Spleen (tissue), 11 donors: ENCODE data around the gene FOXF1. TPM values are rescaled to one million over a fixed set of nuclear protein-coding genes. Genes with fewer than 3 reads are reported as not detected.
A peak's percentile ranks its signal among the peaks of the same experiment; 100 is the strongest.

Source experiments
- DNase-seq: peaks from one replicate; pipeline ENCODE4 v3.0.0-alpha.2; 2020
- H3K27ac ChIP-seq, 8 donors: fragments of 200-600 bp; sonication (generic) in 7 of 8; 1 replicate in 4 of 8; 2 replicates in 4 of 8; pipeline versions ENCODE4 v1.5.0 to v1.8.0; 2016 to 2021; ENCODE audit warnings: inconsistent platforms in 4 of 8, mild to moderate bottlenecking in 4 of 8, moderate library complexity in 1 of 8
- H3K27me3 ChIP-seq, 7 donors: fragments of 200-600 bp; sonication (generic) in 6 of 7; replicated peaks in 1 of 7; 1 replicate in 4 of 7; 2 replicates in 3 of 7; pipeline versions ENCODE4 v1.5.0 to v1.8.0; 2016 to 2021; ENCODE audit warnings: inconsistent platforms in 3 of 7, mild to moderate bottlenecking in 1 of 7
- H3K36me3 ChIP-seq, 6 donors: fragments of 200-600 bp; sonication (generic) in 5 of 6; 1 replicate in 4 of 6; 2 replicates in 2 of 6; pipeline versions ENCODE4 v1.5.0 to v1.8.0; 2016 to 2021; ENCODE audit warnings: inconsistent platforms in 2 of 6
- H3K4me1 ChIP-seq, 6 donors: fragments of 200-600 bp; sonication (generic) in 5 of 6; 1 replicate in 3 of 6; 2 replicates in 3 of 6; pipeline versions ENCODE4 v1.5.0 to v1.8.0; 2016 to 2021; ENCODE audit warnings: inconsistent platforms in 3 of 6
- H3K4me3 ChIP-seq, 8 donors: fragments of 200-600 bp; sonication (generic) in 7 of 8; 1 replicate in 4 of 8; 2 replicates in 4 of 8; pipeline versions ENCODE4 v1.5.0 to v1.8.0; 2016 to 2021; ENCODE audit warnings: inconsistent platforms in 4 of 8, mild to moderate bottlenecking in 4 of 8, moderate library complexity in 2 of 8
- H3K9me3 ChIP-seq, 8 donors: fragments of 200-600 bp; sonication (generic) in 7 of 8; 1 replicate in 4 of 8; 2 replicates in 4 of 8; pipeline versions ENCODE4 v1.5.0 to v1.8.0; 2016 to 2021; ENCODE audit warnings: inconsistent platforms in 4 of 8
- POLR2A ChIP-seq, 3 donors: fragments of 450-650 bp; IDR thresholded peaks; one replicate each; pipeline ENCODE4 v1.5.1; 2017; ENCODE audit warnings: antibody characterized with exemption in 3 of 3, mild to moderate bottlenecking in 1 of 3
- POLR2AphosphoS5 ChIP-seq, 3 donors: sonication (generic); formaldehyde crosslinking; IDR thresholded peaks; one replicate each; pipeline ENCODE4 v1.5.1; 2017; ENCODE audit warnings: antibody characterized with exemption in 3 of 3
- WGBS, 5 donors: extraction: QIAGEN DNeasy Blood & Tissue Kit in 3 of 5; methylation state at CpG; one replicate each; pipeline versions ENCODE4 v1.1.5 to v1.1.7; 2013 to 2018; 5-methylcytosine and 5-hydroxymethylcytosine counted together
- intact Hi-C: fragments of 100-400 bp; cut with DNase I; formaldehyde crosslinking; loops from one replicate; pipeline ENCODE4 v1.15.0; 2023; ENCODE audit warnings: low total_unique reads
- polyA plus RNA-seq, 3 donors: library from polyadenylated mRNA; stranded (reverse); fragments of 200-250 nt; gene quantifications; one replicate each; pipeline ENCODE4 v1.2.1, GENCODE V29; 2013
- total RNA-seq, 7 donors: library from RNA; depleted of rRNA in 3 of 7; stranded (reverse); fragments of >200 nt in 3 of 7; fragmentation: NEBNext Ultra II Directional in 4 of 7; extraction: Animal tissue kit (Norgen Biotek cat#: 25700) in 4 of 7; gene quantifications; one replicate each; pipeline versions ENCODE4 v1.1.0 to v1.2.1, GENCODE V29; 2016 to 2021
- TF ChIP-seq, protein P1 (sequence below), 11 experiments: fragments of 200-600 bp in 7 of 11; fragments of 450-650 bp in 4 of 11; sonication (generic) in 4 of 11; IDR thresholded peaks in 8 of 11; conservative IDR thresholded peaks in 3 of 11; 1 replicate in 7 of 11; 2 replicates in 4 of 11; pipeline versions ENCODE4 v1.4.0 to v1.8.0; 2016 to 2021; ENCODE audit warnings: antibody characterized with exemption in 11 of 11, inconsistent platforms in 4 of 11, mild to moderate bottlenecking in 1 of 11
- donor health status: healthy with polysubstance abuse.
- donor health status: DM: no; HTN: no; CAD: no; lungs with moderate emphysema.
- donor health status: DM: no; HTN: no; CAD: no.
- donor health status: Bipolar disorder and iron deficiency.
- donor health status: healthy.
- donor health status: DM: no; HTN: no; CAD: no.
- donor health status: DM: yes; HTN: yes; CAD: no.

Gene FOXF1
- total and polyA plus RNA-seq, 10 donors = 0.33 to 2.2 (median 0.68) TPM

DNA sequence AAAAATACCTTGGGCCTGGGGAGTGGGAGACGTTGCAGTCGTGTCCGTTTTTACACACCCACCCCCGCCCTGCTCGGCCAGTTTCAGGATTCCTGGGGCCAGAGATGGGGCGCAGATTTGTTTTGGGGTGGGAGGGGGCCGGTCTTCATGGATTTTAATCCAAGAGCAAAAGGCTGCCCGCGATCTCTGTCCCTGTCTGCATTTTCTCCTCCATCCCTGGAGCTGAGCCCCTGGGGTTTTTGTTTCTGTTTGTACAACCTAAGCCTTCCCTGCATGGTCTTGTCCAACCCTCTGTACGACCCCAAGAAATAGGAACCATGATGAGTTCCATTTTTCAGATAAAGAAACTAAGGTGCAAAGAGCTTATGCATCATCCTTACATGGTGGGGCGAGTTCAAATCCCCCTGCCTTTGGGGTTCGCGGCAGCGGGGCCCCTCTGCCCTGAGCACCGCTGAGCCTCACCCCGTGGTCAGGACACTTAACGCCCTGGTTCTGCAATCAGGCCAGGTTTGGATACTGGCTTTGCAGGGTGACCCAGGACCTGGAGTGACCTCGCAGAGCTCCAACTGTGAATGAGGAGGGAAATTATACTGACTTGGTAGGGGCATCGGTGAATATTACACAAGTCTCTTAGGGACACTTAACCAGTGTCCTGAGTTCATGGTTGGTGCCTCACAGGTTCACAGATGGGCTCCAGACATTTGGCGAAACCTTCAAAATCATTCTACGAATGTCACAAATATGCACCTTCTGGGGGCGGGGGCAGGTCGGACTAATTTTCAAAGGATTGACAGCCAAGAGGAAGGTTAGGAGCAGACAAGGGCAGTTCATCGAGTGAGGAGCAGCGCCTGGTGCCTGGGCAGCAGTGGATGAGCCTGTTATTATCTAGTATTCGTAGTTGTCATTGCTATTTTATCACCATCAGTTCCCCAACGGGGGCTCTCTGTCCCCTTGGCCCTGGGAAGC is 4.1 kb upstream of the FOXF1 start:
- 15 to 26% (median 19%) methylated on average over 26 to 27 of the region's 27 CpGs for WGBS, 5 donors
- Histone ChIP-seq H3K4me1 (peaks cover 17 to 62% (median 51%) of the 10 kb centered on the region in 6 donors), H3K27ac (no peak overlapping the region), H3K36me3 (no peaks in the 10 kb centered on the region), H3K9me3 (no peaks in the 10 kb centered on the region), H3K27me3 (peaks cover 14 to 100% (median 100%) of the 10 kb centered on the region in 7 donors), H3K4me3 (peak overlapping the region in 1 of 8 donors; percentile 50)
- no peak for DNase-seq
- intact Hi-C loops = no loop called here
- TF ChIP-seq, protein P1, sequence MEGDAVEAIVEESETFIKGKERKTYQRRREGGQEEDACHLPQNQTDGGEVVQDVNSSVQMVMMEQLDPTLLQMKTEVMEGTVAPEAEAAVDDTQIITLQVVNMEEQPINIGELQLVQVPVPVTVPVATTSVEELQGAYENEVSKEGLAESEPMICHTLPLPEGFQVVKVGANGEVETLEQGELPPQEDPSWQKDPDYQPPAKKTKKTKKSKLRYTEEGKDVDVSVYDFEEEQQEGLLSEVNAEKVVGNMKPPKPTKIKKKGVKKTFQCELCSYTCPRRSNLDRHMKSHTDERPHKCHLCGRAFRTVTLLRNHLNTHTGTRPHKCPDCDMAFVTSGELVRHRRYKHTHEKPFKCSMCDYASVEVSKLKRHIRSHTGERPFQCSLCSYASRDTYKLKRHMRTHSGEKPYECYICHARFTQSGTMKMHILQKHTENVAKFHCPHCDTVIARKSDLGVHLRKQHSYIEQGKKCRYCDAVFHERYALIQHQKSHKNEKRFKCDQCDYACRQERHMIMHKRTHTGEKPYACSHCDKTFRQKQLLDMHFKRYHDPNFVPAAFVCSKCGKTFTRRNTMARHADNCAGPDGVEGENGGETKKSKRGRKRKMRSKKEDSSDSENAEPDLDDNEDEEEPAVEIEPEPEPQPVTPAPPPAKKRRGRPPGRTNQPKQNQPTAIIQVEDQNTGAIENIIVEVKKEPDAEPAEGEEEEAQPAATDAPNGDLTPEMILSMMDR (IDR thresholded peaks at IDR 0.05 in 8 of 11, conservative IDR thresholded peaks at IDR 0.05 in 3 of 11) = no peak
- TF ChIP-seq POLR2A (IDR thresholded peaks at IDR 0.05) = no peak
- no peak for TF ChIP-seq POLR2AphosphoS5 (IDR thresholded peaks at IDR 0.05)

DNA sequence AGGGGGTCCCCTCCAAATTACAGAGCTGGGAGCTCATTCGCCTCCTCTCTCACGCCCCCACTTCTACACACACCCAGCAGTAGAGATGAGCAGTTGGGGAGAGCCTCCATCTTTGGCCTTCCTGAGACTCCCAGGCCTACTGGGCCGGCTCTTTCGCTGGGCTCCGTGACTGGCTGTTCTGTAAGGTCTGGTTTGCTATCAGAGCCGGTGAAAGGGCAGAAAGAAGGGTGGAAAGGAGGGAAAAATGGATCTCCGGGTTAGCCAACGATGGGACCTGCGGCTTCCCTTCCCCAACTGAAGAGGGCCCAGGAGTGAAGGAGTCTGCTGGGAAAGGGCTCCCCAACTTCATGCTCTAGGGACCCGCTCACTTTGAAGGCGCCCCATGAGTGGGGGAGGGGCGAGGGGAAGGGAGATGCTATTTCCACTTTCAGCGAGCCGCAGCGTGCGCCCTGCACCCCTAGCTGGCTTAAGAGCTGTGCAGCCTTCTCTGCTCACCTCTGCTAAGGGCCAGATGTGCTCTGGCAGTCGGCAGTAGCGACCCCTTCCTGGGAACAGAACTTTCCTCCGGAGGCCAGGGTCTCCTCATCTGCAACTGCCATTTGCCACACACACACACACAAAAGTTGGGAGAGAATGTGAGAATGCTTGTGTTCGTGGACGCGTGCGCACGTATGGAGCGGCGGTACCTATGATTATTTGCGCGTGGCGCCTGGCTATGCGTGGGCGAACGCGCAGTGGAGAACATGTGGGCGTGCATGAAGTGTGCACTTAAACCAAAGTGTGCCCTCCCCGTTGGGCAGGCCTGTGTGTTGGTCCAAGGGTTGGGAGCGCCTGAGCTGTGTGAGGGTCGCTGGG is 2.9 kb upstream of the FOXF1 start:
- H3K4me3 ChIP-seq = peak overlapping the region in 1 of 8 donors; percentile 85
- no peaks in the 10 kb centered on the region for H3K9me3 ChIP-seq
- DNase-seq = no peak
- peaks cover 17 to 74% (median 55%) of the 10 kb centered on the region in 6 donors for H3K4me1 ChIP-seq
- H3K36me3 ChIP-seq = no peaks in the 10 kb centered on the region
- H3K27ac ChIP-seq = no peak overlapping the region
- H3K27me3 ChIP-seq = peaks cover 14 to 100% (median 100%) of the 10 kb centered on the region in 7 donors
- WGBS, 5 donors = 14 to 26% (median 17%) methylated on average over 36 to 37 of the region's 37 CpGs
- intact Hi-C loops = no loop called here
- TF ChIP-seq POLR2AphosphoS5 (IDR thresholded peaks at IDR 0.05) (no peak), POLR2A (IDR thresholded peaks at IDR 0.05) (no peak)
- TF ChIP-seq, protein P1 (IDR thresholded peaks at IDR 0.05 in 8 of 11, conservative IDR thresholded peaks at IDR 0.05 in 3 of 11) = no peak

DNA sequence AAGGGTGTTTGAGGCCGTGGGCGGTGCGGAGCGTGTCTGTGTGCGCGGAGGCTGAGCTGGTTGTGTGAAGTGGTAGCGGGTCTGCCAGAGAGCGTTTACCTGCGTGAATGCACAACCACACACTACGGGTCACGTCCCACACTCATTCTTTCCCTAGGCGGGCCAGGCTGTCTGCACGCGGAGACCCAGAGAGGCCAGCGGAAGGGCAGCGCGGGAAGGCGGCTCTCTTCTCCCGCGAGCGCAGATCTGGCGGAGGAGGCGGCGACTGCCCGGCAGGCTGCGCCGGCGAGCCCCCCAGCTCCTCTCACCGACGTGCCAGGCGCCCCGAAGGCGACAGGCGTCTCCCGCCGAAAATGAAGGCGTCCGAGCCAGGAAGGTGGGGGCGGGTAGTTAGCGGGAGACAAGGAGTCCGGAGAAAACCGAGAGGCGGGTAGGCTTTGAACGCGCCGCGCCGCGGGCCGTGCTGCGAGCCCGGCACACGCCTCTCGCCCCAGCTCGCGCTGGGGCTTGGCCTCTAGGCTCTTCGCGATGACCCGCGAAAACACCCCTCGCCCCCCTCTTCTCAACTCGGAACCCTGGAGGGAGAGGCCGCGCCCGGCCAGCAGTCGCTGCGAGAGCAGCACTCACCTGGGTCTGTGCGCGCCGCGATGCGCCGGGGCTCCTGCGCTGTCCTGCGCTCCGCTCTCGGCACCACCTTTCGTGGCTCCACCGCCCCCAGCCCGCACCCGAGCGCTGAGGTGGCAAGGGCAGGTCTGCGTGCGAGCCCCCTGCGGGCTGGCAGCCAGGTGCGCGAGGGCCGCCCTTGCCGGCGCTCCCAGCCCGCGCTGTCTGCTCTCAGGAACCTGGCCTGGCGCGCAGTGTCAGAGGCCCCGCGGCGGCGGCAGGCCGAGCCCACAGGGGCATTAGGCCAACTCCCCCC is 2.0 kb upstream of the FOXF1 start:
- TF ChIP-seq POLR2AphosphoS5 (IDR thresholded peaks at IDR 0.05) (no peak), POLR2A (IDR thresholded peaks at IDR 0.05) (no peak)
- TF ChIP-seq, protein P1 (IDR thresholded peaks at IDR 0.05 in 8 of 11, conservative IDR thresholded peaks at IDR 0.05 in 3 of 11) = no peak
- no peaks in the 10 kb centered on the region for H3K36me3 ChIP-seq
- H3K4me3 ChIP-seq = peak overlapping the region; percentile 42 to 85 (median 62)
- intact Hi-C loops = no loop called here
- H3K27me3 ChIP-seq = peaks cover 14 to 100% (median 100%) of the 10 kb centered on the region in 7 donors
- H3K4me1 ChIP-seq = peaks cover 17 to 75% (median 55%) of the 10 kb centered on the region in 6 donors
- H3K27ac ChIP-seq = no peak overlapping the region
- 3 to 15% (median 4%) methylated on average over 36 to 99 of the region's 99 CpGs for WGBS, 5 donors
- no peak for DNase-seq
- H3K9me3 ChIP-seq = no peaks in the 10 kb centered on the region
